Stomach smooth muscle (tissue), 2 donors: ENCODE results near the gene OR4X2.

Experiments
- H3K27ac ChIP-seq: one replicate; pipeline ENCODE4 v1.7.0; 2013; ENCODE audit warnings: mild to moderate bottlenecking, low read length, inconsistent platforms
- H3K27me3 ChIP-seq, 2 donors: one replicate each; pipeline ENCODE4 v1.7.0; 2013; ENCODE audit warnings: low read length in 2 of 2; ENCODE audit not compliant: insufficient read depth in 2 of 2, control insufficient read depth in 1 of 2
- H3K36me3 ChIP-seq, 2 donors: one replicate each; pipeline ENCODE4 v1.7.0; 2013; ENCODE audit warnings: low read length in 2 of 2; ENCODE audit not compliant: control insufficient read depth in 2 of 2, insufficient read depth in 2 of 2
- H3K4me1 ChIP-seq: one replicate; pipeline ENCODE4 v1.7.0; 2013; ENCODE audit warnings: low read length; ENCODE audit not compliant: control insufficient read depth, insufficient read depth
- H3K4me3 ChIP-seq, 2 donors: one replicate each; pipeline ENCODE4 v1.7.0; 2013; ENCODE audit warnings: low read length in 2 of 2
- H3K9ac ChIP-seq, 2 donors: one replicate each; pipeline ENCODE4 v1.7.0; 2013; ENCODE audit warnings: low read length in 2 of 2, mild to moderate bottlenecking in 1 of 2
- H3K9me3 ChIP-seq, 2 donors: one replicate each; pipeline ENCODE4 v1.7.0; 2013; ENCODE audit warnings: low read length in 2 of 2; ENCODE audit not compliant: control insufficient read depth in 2 of 2
- donor health status: healthy.
- donor health status: Pancreatic carcinoma.

Gene OR4X2

DNA sequence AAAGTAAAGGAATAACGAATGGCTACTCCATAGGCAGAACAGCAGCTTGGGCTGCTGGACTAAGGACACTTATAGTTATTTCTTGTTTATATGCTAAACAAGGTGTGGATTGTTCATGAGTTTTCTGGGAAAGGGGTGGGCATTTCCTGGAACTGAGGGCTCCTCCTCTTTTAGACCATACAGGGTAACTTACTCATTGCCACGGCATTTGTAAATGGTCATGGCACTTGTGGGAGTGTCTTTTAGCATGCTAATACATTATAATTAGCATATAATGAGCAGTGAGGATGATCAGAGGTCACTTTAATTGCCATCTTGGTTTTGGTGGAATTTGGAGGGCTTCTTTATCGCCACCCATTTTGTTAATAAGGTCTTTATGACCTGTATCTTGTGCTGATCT lies 25.7 kb downstream of the OR4X2 start:
- no peaks in the 10 kb centered on the region for H3K9me3 ChIP-seq
- no peak overlapping the region for H3K4me3 ChIP-seq
- no peaks in the 10 kb centered on the region for H3K4me1 ChIP-seq
- no peak overlapping the region for H3K27ac ChIP-seq
- no peaks in the 10 kb centered on the region for H3K36me3 ChIP-seq
- no peak overlapping the region for H3K9ac ChIP-seq
- no peaks in the 10 kb centered on the region for H3K27me3 ChIP-seq

DNA sequence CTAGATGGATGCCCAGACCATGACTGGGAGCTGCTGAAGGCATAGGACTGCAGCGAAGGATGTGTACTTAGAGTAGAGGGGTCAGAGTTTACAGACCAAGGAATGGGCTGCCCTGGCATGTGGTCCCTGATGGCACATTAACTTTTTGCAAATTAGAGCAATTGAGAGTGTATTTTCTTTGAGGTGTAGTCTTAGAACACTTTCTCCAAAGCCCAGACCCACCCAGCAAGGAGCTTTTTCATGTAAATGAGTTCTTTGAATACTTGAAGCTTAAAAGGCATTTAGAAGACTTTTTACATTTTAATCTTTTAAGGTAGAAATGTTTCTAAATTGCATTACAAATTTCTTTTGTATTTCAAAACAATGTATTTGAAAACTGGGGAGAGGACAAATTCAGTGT lies 27.7 kb downstream of the OR4X2 start:
- no peak overlapping the region for H3K4me3 ChIP-seq
- H3K4me1 ChIP-seq = no peaks in the 10 kb centered on the region
- no peaks in the 10 kb centered on the region for H3K36me3 ChIP-seq
- no peak overlapping the region for H3K27ac ChIP-seq
- no peaks in the 10 kb centered on the region for H3K27me3 ChIP-seq
- H3K9me3 ChIP-seq = no peaks in the 10 kb centered on the region
- H3K9ac ChIP-seq = no peak overlapping the region
